Mucosa of descending colon (tissue), 3 donors: ENCODE results near the gene UGT1A6. TPM values are rescaled to one million over a fixed set of nuclear protein-coding genes. Genes with fewer than 3 reads are reported as not detected.
A peak's percentile ranks its signal among the peaks of the same experiment; 100 is the strongest.

Experiments
- ATAC-seq: fragments of 200-7000 bp; cut with Tn5 transposase; one replicate; pipeline ENCODE4 v1.9.1; 2020; ENCODE audit warnings: mild to moderate bottlenecking, moderate library complexity
- DNase-seq, 3 donors: peaks; one replicate each; pipeline ENCODE4 v3.0.0-alpha.2; 2020
- H3K36me3 ChIP-seq: fragments of 200-600 bp; one replicate; pipeline ENCODE4 v1.8.0; 2021; ENCODE audit warnings: low read depth, mild to moderate bottlenecking
- H3K4me1 ChIP-seq: fragments of 200-600 bp; one replicate; pipeline ENCODE4 v1.8.0; 2021; ENCODE audit warnings: low read depth, mild to moderate bottlenecking
- H3K4me3 ChIP-seq: fragments of 200-600 bp; one replicate; pipeline ENCODE4 v1.8.0; 2021; ENCODE audit warnings: mild to moderate bottlenecking
- H3K9me3 ChIP-seq: fragments of 200-600 bp; one replicate; pipeline ENCODE4 v1.8.0; 2021; ENCODE audit warnings: mild to moderate bottlenecking
- intact Hi-C, 2 donors: fragments of 100-400 bp; cut with DNase I in 1 of 2; cut with micrococcal nuclease in 1 of 2; formaldehyde crosslinking; loops; one replicate each; pipeline versions ENCODE4 v1.11.0 to v1.11.1; 2022; cut with DNase I, micrococcal nuclease
- total RNA-seq, 3 donors: library from RNA; stranded (reverse); fragmentation: NEBNext Ultra II Directional in 2 of 3; extraction: Animal tissue kit (Norgen Biotek cat#: 25700) in 2 of 3; gene quantifications; one replicate each; pipeline versions ENCODE4 v1.2.1 to v1.2.4, GENCODE V29; 2021 to 2023
- TF ChIP-seq, protein P1 (sequence below): fragments of 200-600 bp; IDR thresholded peaks from one replicate; pipeline ENCODE4 v1.8.0; 2022; ENCODE audit warnings: antibody characterized with exemption, mild to moderate bottlenecking
- donor health status: DM: no; HTN: no; CAD: no; lungs with moderate emphysema.
- donor health status: DM: no; HTN: no; CAD: no.
- donor health status: DM: no; HTN: yes; CAD: no.

Gene UGT1A6
- total RNA-seq, 3 donors from 2014 or later: 8.5 to 19.3 (median 8.7) TPM

DNA sequence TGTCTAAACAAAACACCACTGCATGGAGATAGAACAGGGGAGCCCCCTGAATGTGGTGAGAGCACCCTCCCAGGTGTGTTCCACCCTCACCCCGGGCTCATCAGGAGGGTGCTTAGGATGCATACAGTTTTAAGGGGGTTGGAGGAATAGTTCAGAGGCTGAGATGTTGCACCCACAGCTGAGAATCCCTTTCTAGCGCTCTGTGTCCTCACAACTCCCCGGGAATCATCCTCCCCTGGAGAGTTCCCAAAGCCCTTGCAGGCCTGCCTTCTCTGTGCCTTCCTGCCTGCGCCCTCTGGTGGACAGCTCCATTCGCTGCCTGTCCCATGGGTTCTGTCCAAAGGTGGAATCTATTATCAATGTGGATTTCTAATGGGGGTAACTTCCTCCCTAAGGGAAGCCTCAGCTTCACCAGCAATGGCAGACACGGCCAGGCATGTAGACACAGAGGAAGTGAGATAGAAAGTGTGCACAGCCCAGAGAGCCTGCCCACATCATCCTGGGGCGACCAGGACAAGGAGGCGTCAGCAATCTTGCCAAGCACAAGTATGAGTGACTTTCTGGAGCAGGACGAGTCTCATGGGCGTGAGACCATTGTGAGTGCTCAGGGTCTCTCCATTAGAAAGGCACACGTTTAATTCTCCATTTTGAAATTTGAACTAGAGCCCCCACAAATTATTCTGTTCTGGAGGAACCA is 18.8 kb downstream of the UGT1A6 start:
- TF ChIP-seq, protein P1, sequence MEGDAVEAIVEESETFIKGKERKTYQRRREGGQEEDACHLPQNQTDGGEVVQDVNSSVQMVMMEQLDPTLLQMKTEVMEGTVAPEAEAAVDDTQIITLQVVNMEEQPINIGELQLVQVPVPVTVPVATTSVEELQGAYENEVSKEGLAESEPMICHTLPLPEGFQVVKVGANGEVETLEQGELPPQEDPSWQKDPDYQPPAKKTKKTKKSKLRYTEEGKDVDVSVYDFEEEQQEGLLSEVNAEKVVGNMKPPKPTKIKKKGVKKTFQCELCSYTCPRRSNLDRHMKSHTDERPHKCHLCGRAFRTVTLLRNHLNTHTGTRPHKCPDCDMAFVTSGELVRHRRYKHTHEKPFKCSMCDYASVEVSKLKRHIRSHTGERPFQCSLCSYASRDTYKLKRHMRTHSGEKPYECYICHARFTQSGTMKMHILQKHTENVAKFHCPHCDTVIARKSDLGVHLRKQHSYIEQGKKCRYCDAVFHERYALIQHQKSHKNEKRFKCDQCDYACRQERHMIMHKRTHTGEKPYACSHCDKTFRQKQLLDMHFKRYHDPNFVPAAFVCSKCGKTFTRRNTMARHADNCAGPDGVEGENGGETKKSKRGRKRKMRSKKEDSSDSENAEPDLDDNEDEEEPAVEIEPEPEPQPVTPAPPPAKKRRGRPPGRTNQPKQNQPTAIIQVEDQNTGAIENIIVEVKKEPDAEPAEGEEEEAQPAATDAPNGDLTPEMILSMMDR: peak; percentile 85
- intact Hi-C loops: no loop called here
- Histone ChIP-seq H3K36me3 (no peaks in the 10 kb centered on the region), H3K4me3 (no peak overlapping the region), H3K9me3 (no peaks in the 10 kb centered on the region), H3K4me1 (no peaks in the 10 kb centered on the region)
- DNase-seq (peak; percentile 76 to 90 (median 87)), ATAC-seq (peak; percentile 97)

DNA sequence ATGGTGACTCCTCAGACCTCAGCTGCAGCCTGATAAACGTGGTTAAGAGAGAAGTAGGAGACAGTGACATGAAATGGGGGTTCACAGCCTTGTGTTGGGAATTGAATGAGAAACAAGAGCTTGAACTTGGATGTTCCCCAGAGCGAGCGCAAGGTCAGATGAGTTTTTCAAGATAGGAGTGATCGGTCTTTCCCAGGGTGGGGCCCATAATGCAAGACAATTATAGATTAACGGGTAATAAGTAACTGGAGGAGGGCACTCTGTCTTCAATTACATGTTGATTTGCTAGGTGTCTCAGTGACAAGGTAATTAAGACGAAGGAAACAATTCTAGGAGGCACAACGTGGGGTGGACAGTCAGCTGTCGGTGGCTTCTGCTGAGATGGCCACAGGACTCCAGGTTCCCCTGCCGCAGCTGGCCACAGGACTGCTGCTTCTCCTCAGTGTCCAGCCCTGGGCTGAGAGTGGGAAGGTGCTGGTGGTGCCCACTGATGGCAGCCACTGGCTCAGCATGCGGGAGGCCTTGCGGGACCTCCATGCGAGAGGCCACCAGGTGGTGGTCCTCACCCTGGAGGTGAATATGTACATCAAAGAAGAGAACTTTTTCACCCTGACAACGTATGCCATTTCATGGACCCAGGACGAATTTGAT is 20.0 kb downstream of the UGT1A6 start, which contains the start of gene UGT1A5:
TSS of gene UGT1A5 (plus strand) at position 297 of the 651 bp plus-strand sequence. CDS start at position 382, 85 bp downstream.
- no peak for ATAC-seq
- no peak for DNase-seq
- TF ChIP-seq, protein P1: no peak
- H3K4me1 ChIP-seq: no peaks in the 10 kb centered on the region
- no peak within 1 kb of the TSS for H3K4me3 ChIP-seq
- H3K9me3 ChIP-seq: no peaks in the 10 kb centered on the region
- intact Hi-C loops: no loop called here
- H3K36me3 ChIP-seq: no peaks in the 10 kb centered on the region

DNA sequence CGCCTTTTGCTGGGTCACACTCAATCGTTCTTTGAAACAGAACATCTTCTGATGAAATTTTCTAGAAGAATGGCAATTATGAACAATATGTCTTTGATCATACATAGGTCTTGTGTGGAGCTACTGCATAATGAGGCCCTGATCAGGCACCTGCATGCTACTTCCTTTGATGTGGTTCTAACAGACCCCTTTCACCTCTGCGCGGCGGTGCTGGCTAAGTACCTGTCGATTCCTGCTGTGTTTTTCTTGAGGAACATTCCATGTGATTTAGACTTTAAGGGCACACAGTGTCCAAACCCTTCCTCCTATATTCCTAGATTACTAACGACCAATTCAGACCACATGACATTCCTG is 20.5 kb downstream of the UGT1A6 start:
- Histone ChIP-seq H3K9me3 (no peaks in the 10 kb centered on the region), H3K4me1 (no peaks in the 10 kb centered on the region), H3K36me3 (no peaks in the 10 kb centered on the region), H3K4me3 (no peak overlapping the region)
- intact Hi-C loops: no loop called here
- TF ChIP-seq, protein P1: no peak
- no peak for ATAC-seq
- DNase-seq: no peak

GRCh38 chr2:233714121-233714520 is 21.4 kb downstream of the UGT1A6 start:
- H3K9me3 ChIP-seq: no peaks in the 10 kb centered on the region
- no peak for DNase-seq
- intact Hi-C loops: no loop called here
- no peaks in the 10 kb centered on the region for H3K36me3 ChIP-seq
- no peak for ATAC-seq
- no peaks in the 10 kb centered on the region for H3K4me1 ChIP-seq
- TF ChIP-seq, protein P1: no peak
- H3K4me3 ChIP-seq: no peak overlapping the region

DNA sequence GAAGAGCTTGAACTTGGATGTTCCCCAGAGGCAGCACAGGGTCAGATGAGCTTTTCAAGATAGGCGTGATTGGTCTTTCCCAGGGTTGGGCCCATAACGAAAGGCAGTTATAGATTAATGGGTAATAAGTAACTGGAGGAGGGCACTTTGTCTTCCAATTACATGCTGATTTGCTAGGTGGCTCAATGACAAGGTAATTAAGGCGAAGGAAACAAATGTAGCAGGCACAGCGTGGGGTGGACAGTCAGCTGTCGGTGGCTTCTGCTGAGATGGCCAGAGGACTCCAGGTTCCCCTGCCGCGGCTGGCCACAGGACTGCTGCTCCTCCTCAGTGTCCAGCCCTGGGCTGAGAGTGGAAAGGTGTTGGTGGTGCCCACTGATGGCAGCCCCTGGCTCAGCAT is 25.9 kb downstream of the UGT1A6 start, which contains the start of gene UGT1A4:
TSS of gene UGT1A4 (plus strand) at position 185 of the 400 bp plus-strand sequence. CDS start at position 270, 85 bp downstream.
- Histone ChIP-seq H3K9me3 (no peaks in the 10 kb centered on the region), H3K4me3 (no peak within 1 kb of the TSS), H3K4me1 (no peaks in the 10 kb centered on the region), H3K36me3 (no peaks in the 10 kb centered on the region)
- TF ChIP-seq, protein P1: no peak
- no peak for ATAC-seq
- intact Hi-C loops: no loop called here
- DNase-seq: no peak
